Measurements from ENCODE around the gene AK5.

AK5 gene

GRCh38 chr1:77275194-77275593 lies 6.6 kb upstream of the AK5 start:
- no peaks in the 10 kb centered on the region for H3K36me3 ChIP-seq (ENCODE audit: control insufficient read depth in 4 of 4, insufficient read depth in 4 of 4, low read length in 3 of 4)
- H3K4me3 ChIP-seq (ENCODE audit: control insufficient read depth in 1 of 7, extremely low read depth in 1 of 7, insufficient read depth in 4 of 7, low read depth in 2 of 7, low read length in 6 of 7): no peak overlapping the region
- H3K4me1 ChIP-seq (ENCODE audit: control extremely low read depth in 1 of 4, control insufficient read depth in 4 of 4, insufficient read depth in 4 of 4, low read length in 3 of 4): peaks cover 6 to 13% (median 9%) of the 10 kb centered on the region in 4 experiments
- H3K9me3 ChIP-seq (ENCODE audit: control extremely low read depth in 1 of 5, control insufficient read depth in 4 of 5, insufficient read depth in 2 of 5, low read depth in 1 of 5, low read length in 4 of 5): no peaks in the 10 kb centered on the region
- no peak for DNase-seq
- ChIA-PET POLR2A (interaction anchor here (0.6 kb wide), 1 partner anchor 442 kb away, joined by 4 read pairs; no protein-coding TSS in a partner anchor), CTCF (no interaction called here)
- H3K27me3 ChIP-seq (replicated peaks in 2 of 5; ENCODE audit: control insufficient read depth in 4 of 5, insufficient read depth in 5 of 5, low read length in 4 of 5): peaks cover 0 to 4% (median 0%) of the 10 kb centered on the region in 5 experiments
- H3K27ac ChIP-seq (ENCODE audit: insufficient read depth in 1 of 2, low read depth in 1 of 2, low read length in 2 of 2, poor library complexity in 1 of 2, severe bottlenecking in 2 of 2): no peak overlapping the region
- WGBS (ENCODE audit: insufficient coverage): 98% methylated on average over 5 of the region's 5 CpGs

- CTCF ChIA-PET: no interaction called here
- H3K9me3 ChIP-seq (ENCODE audit: control extremely low read depth in 1 of 5, control insufficient read depth in 4 of 5, insufficient read depth in 2 of 5, low read depth in 1 of 5, low read length in 4 of 5): no peaks in the 10 kb centered on the region
- POLR2A ChIA-PET: no interaction called here
- H3K4me1 ChIP-seq (ENCODE audit: control extremely low read depth in 1 of 4, control insufficient read depth in 4 of 4, insufficient read depth in 4 of 4, low read length in 3 of 4): peaks cover 9 to 23% (median 16%) of the 10 kb centered on the region in 4 experiments
- no CpG with 5 or more reads among the region's 2 CpGs for WGBS (ENCODE audit: insufficient coverage)
- DNase-seq: no peak
- no peak overlapping the region for H3K4me3 ChIP-seq (ENCODE audit: control insufficient read depth in 1 of 7, extremely low read depth in 1 of 7, insufficient read depth in 4 of 7, low read depth in 2 of 7, low read length in 6 of 7)
- no peak overlapping the region for H3K27ac ChIP-seq (ENCODE audit: insufficient read depth in 1 of 2, low read depth in 1 of 2, low read length in 2 of 2, poor library complexity in 1 of 2, severe bottlenecking in 2 of 2)
- H3K27me3 ChIP-seq (replicated peaks in 2 of 5; ENCODE audit: control insufficient read depth in 4 of 5, insufficient read depth in 5 of 5, low read length in 4 of 5): peaks cover 0 to 19% (median 8%) of the 10 kb centered on the region in 5 experiments
- H3K36me3 ChIP-seq (ENCODE audit: control insufficient read depth in 4 of 4, insufficient read depth in 4 of 4, low read length in 3 of 4): no peaks in the 10 kb centered on the region
Measured at GRCh38 chr1:77276941-77277340, 4.9 kb upstream of the AK5 start.

- Histone ChIP-seq H3K27me3 (replicated peaks in 2 of 5; ENCODE audit: control insufficient read depth in 4 of 5, insufficient read depth in 5 of 5, low read length in 4 of 5) (peaks cover 0 to 46% (median 22%) of the 10 kb centered on the region in 5 experiments), H3K27ac (ENCODE audit: insufficient read depth in 1 of 2, low read depth in 1 of 2, low read length in 2 of 2, poor library complexity in 1 of 2, severe bottlenecking in 2 of 2) (no peak overlapping the region), H3K4me3 (ENCODE audit: control insufficient read depth in 1 of 7, extremely low read depth in 1 of 7, insufficient read depth in 4 of 7, low read depth in 2 of 7, low read length in 6 of 7) (peak overlapping the region in 1 of 7 experiments; percentile 13), H3K4me1 (ENCODE audit: control extremely low read depth in 1 of 4, control insufficient read depth in 4 of 4, insufficient read depth in 4 of 4, low read length in 3 of 4) (peaks cover 9 to 36% (median 29%) of the 10 kb centered on the region in 4 experiments), H3K36me3 (ENCODE audit: control insufficient read depth in 4 of 4, insufficient read depth in 4 of 4, low read length in 3 of 4) (no peaks in the 10 kb centered on the region), H3K9me3 (ENCODE audit: control extremely low read depth in 1 of 5, control insufficient read depth in 4 of 5, insufficient read depth in 2 of 5, low read depth in 1 of 5, low read length in 4 of 5) (no peaks in the 10 kb centered on the region)
- WGBS (ENCODE audit: insufficient coverage): 11% methylated on average over 2 of the region's 2 CpGs
- DNase-seq: peak; percentile 29 to 85 (median 77)
- ChIA-PET POLR2A (no interaction called here), CTCF (interaction anchor here (0.6 to 1.0 kb wide), 2 partner anchors 35 to 460 kb away, joined by 3 to 4 read pairs; no protein-coding TSS in a partner anchor)
Measured at GRCh38 chr1:77279929-77280328, 1.9 kb upstream of the AK5 start.

- no peaks in the 10 kb centered on the region for H3K36me3 ChIP-seq (ENCODE audit: control insufficient read depth in 4 of 4, insufficient read depth in 4 of 4, low read length in 3 of 4)
- no peak overlapping the region for H3K4me3 ChIP-seq (ENCODE audit: control insufficient read depth in 1 of 7, extremely low read depth in 1 of 7, insufficient read depth in 4 of 7, low read depth in 2 of 7, low read length in 6 of 7)
- WGBS (ENCODE audit: insufficient coverage): 90% methylated on average over 2 of the region's 4 CpGs
Measured at GRCh38 chr1:77280962-77281361, 857 bp upstream of the AK5 start.

GRCh38 chr1:77282187-77282865 lies 507 bp downstream of the AK5 start:
- no peaks in the 10 kb centered on the region for H3K36me3 ChIP-seq (ENCODE audit: control insufficient read depth in 4 of 4, insufficient read depth in 4 of 4, low read length in 3 of 4)
- under 1% methylated on average over 43 of the region's 47 CpGs for WGBS (ENCODE audit: insufficient coverage)
- H3K4me3 ChIP-seq (ENCODE audit: control insufficient read depth in 1 of 7, extremely low read depth in 1 of 7, insufficient read depth in 4 of 7, low read depth in 2 of 7, low read length in 6 of 7): peak overlapping the region; percentile 36 to 69 (median 65)
- peaks cover 0 to 48% (median 22%) of the 10 kb centered on the region in 5 experiments for H3K27me3 ChIP-seq (replicated peaks in 2 of 5; ENCODE audit: control insufficient read depth in 4 of 5, insufficient read depth in 5 of 5, low read length in 4 of 5)
- H3K9me3 ChIP-seq (ENCODE audit: control extremely low read depth in 1 of 5, control insufficient read depth in 4 of 5, insufficient read depth in 2 of 5, low read depth in 1 of 5, low read length in 4 of 5): no peaks in the 10 kb centered on the region
- peak in 2 of 3 donors; percentile 48 to 61 for DNase-seq
- ChIA-PET CTCF (interaction anchor here (1.2 to 1.4 kb wide), 3 partner anchors 13 to 62 kb away, joined by 3 read pairs; no protein-coding TSS in a partner anchor), POLR2A (interaction anchor here (0.6 kb wide), 2 partner anchors 251 to 777 kb away, joined by 4 to 7 read pairs; no protein-coding TSS in a partner anchor)
- no peak overlapping the region for H3K27ac ChIP-seq (ENCODE audit: insufficient read depth in 1 of 2, low read depth in 1 of 2, low read length in 2 of 2, poor library complexity in 1 of 2, severe bottlenecking in 2 of 2)
- H3K4me1 ChIP-seq (ENCODE audit: control extremely low read depth in 1 of 4, control insufficient read depth in 4 of 4, insufficient read depth in 4 of 4, low read length in 3 of 4): peaks cover 9 to 36% (median 29%) of the 10 kb centered on the region in 4 experiments

More at GRCh38 chr1:77280962-77281361, 857 bp upstream of the AK5 start:
- peaks cover 0 to 48% (median 22%) of the 10 kb centered on the region in 5 experiments for H3K27me3 ChIP-seq (replicated peaks in 2 of 5; ENCODE audit: control insufficient read depth in 4 of 5, insufficient read depth in 5 of 5, low read length in 4 of 5)
- ChIA-PET CTCF (interaction anchor here (0.6 to 1.1 kb wide), 3 partner anchors 28 to 36 kb away, joined by 3 to 4 read pairs (median 4); no protein-coding TSS in a partner anchor), POLR2A (no interaction called here)
- peaks cover 9 to 36% (median 29%) of the 10 kb centered on the region in 4 experiments for H3K4me1 ChIP-seq (ENCODE audit: control extremely low read depth in 1 of 4, control insufficient read depth in 4 of 4, insufficient read depth in 4 of 4, low read length in 3 of 4)
- H3K9me3 ChIP-seq (ENCODE audit: control extremely low read depth in 1 of 5, control insufficient read depth in 4 of 5, insufficient read depth in 2 of 5, low read depth in 1 of 5, low read length in 4 of 5): no peaks in the 10 kb centered on the region
- no peak overlapping the region for H3K27ac ChIP-seq (ENCODE audit: insufficient read depth in 1 of 2, low read depth in 1 of 2, low read length in 2 of 2, poor library complexity in 1 of 2, severe bottlenecking in 2 of 2)
- no peak for DNase-seq

GRCh38 chr1:77282866-77283539 lies 1.2 kb downstream of the AK5 start:
- H3K36me3 ChIP-seq (ENCODE audit: control insufficient read depth in 4 of 4, insufficient read depth in 4 of 4, low read length in 3 of 4): no peaks in the 10 kb centered on the region
- ChIA-PET POLR2A (interaction anchor here (0.6 kb wide), 3 partner anchors 200 to 777 kb away, joined by 4 to 7 read pairs (median 4); no protein-coding TSS in a partner anchor), CTCF (interaction anchor here (0.9 to 1.4 kb wide), 4 partner anchors 13 to 250 kb away, joined by 3 read pairs; no protein-coding TSS in a partner anchor)
- peaks cover 9 to 36% (median 29%) of the 10 kb centered on the region in 4 experiments for H3K4me1 ChIP-seq (ENCODE audit: control extremely low read depth in 1 of 4, control insufficient read depth in 4 of 4, insufficient read depth in 4 of 4, low read length in 3 of 4)
- H3K27me3 ChIP-seq (replicated peaks in 2 of 5; ENCODE audit: control insufficient read depth in 4 of 5, insufficient read depth in 5 of 5, low read length in 4 of 5): peaks cover 0 to 48% (median 22%) of the 10 kb centered on the region in 5 experiments
- 4% methylated on average over 10 of the region's 22 CpGs for WGBS (ENCODE audit: insufficient coverage)
- no peak overlapping the region for H3K27ac ChIP-seq (ENCODE audit: insufficient read depth in 1 of 2, low read depth in 1 of 2, low read length in 2 of 2, poor library complexity in 1 of 2, severe bottlenecking in 2 of 2)
- H3K4me3 ChIP-seq (ENCODE audit: control insufficient read depth in 1 of 7, extremely low read depth in 1 of 7, insufficient read depth in 4 of 7, low read depth in 2 of 7, low read length in 6 of 7): peak overlapping the region; percentile 23 to 69 (median 65)
- no peaks in the 10 kb centered on the region for H3K9me3 ChIP-seq (ENCODE audit: control extremely low read depth in 1 of 5, control insufficient read depth in 4 of 5, insufficient read depth in 2 of 5, low read depth in 1 of 5, low read length in 4 of 5)
- peak in 2 of 3 donors; percentile 20 to 30 for DNase-seq

Measured in common myeloid progenitor, CD34-positive (primary cell).